SK-N-SH (cell line): ENCODE results near the gene POLD3. TPM values are rescaled to one million over a fixed set of nuclear protein-coding genes. Genes with fewer than 3 reads are reported as not detected.

Source experiments
- CTCF ChIA-PET: fragments of 300-600, 350-600 bp; formaldehyde crosslinking; extraction: SDS; loops from one replicate; lab custom pipeline; 2021; lab: Yijun Ruan, JAX
- POLR2A ChIA-PET: fragments of 350-600 bp; sonication (Branson Sonifier 250); formaldehyde crosslinking; extraction: SDS; loops from one replicate; lab custom pipeline; 2020; ENCODE audit warnings: antibody characterized with exemption, inconsistent platforms; lab: Yijun Ruan, JAX
- DNase-seq: peaks from one replicate; pipeline ENCODE4 v3.0.0; 2012
- H2AFZ ChIP-seq: fragments of 200-600 bp; sonication (generic); 2 replicates; pipeline ENCODE4 v1.8.1; 2016; ENCODE audit warnings: antibody characterized with exemption, mild to moderate bottlenecking, low read depth
- H3F3A ChIP-seq: fragments of 200-600 bp; sonication (generic); replicated peaks from 2 replicates; pipeline ENCODE3; 2016; ENCODE audit warnings: antibody characterized with exemption, mild to moderate bottlenecking; ENCODE audit not compliant: insufficient read depth
- H3K27ac ChIP-seq, 2 experiments: fragments of 200-500 bp in 1 of 2; fragments of 200-600 bp in 1 of 2; sonication (Bioruptor generic) in 1 of 2; sonication (generic), shearing (Covaris generic) in 1 of 2; 2 replicates each; pipeline versions ENCODE4 v1.5.1 to v1.6.1; 2014 to 2016; ENCODE audit warnings: low read depth in 2 of 2, inconsistent platforms in 1 of 2, low read length in 1 of 2, mild to moderate bottlenecking in 1 of 2, mixed read lengths in 1 of 2
- H3K27me3 ChIP-seq: fragments of 200-600 bp; sonication (generic), shearing (Covaris generic); 2 replicates; pipeline ENCODE4 v1.6.1; 2016; ENCODE audit warnings: mixed run types; ENCODE audit not compliant: insufficient read depth
- H3K36me3 ChIP-seq, 2 experiments: fragments of 200-500 bp in 1 of 2; fragments of 200-600 bp in 1 of 2; sonication (Bioruptor generic) in 1 of 2; sonication (generic) in 1 of 2; replicated peaks in 1 of 2; 2 replicates each; pipeline versions ENCODE3 to v1.5.1; 2014 to 2016; ENCODE audit warnings: low read length in 1 of 2, mild to moderate bottlenecking in 1 of 2; ENCODE audit not compliant: insufficient read depth in 2 of 2, control insufficient read depth in 1 of 2
- H3K4me1 ChIP-seq, 2 experiments: fragments of 200-500 bp in 1 of 2; fragments of 200-600 bp in 1 of 2; sonication (Bioruptor generic) in 1 of 2; sonication (generic), shearing (Covaris generic) in 1 of 2; 2 replicates each; pipeline versions ENCODE4 v1.5.1 to v1.6.1; 2014 to 2016; ENCODE audit warnings: low read depth in 1 of 2, low read length in 1 of 2, mixed run types in 1 of 2; ENCODE audit not compliant: insufficient read depth in 2 of 2, control insufficient read depth in 1 of 2
- H3K4me2 ChIP-seq: fragments of 200-600 bp; sonication (generic), shearing (Covaris generic); 2 replicates; pipeline ENCODE4 v1.6.1; 2017; ENCODE audit warnings: mixed run types
- H3K4me3 ChIP-seq, 2 experiments: fragments of 200-500 bp in 1 of 2; fragments of 200-600 bp in 1 of 2; sonication (Bioruptor generic) in 1 of 2; sonication (generic), shearing (Covaris generic) in 1 of 2; 2 replicates each; pipeline versions ENCODE4 v1.5.1 to v1.8.1; 2014 to 2016; ENCODE audit warnings: low read depth in 2 of 2, inconsistent platforms in 1 of 2, low read length in 1 of 2, mild to moderate bottlenecking in 1 of 2, mixed read lengths in 1 of 2, moderate library complexity in 1 of 2
- H3K79me2 ChIP-seq: fragments of 200-600 bp; sonication (generic); 2 replicates; pipeline ENCODE4 v1.8.1; 2017; ENCODE audit warnings: mild to moderate bottlenecking; ENCODE audit not compliant: insufficient read depth
- H3K9ac ChIP-seq: fragments of 200-600 bp; sonication (generic); 2 replicates; pipeline ENCODE4 v1.6.1; 2017; ENCODE audit warnings: mixed run types
- H3K9me2 ChIP-seq: fragments of 200-600 bp; sonication (generic); 2 replicates; pipeline ENCODE4 v1.6.1; 2017; ENCODE audit warnings: mixed run types
- H3K9me3 ChIP-seq: fragments of 200-600 bp; sonication (generic); 2 replicates; pipeline ENCODE4 v1.6.1; 2017; ENCODE audit warnings: mixed run types, mild to moderate bottlenecking, moderate library complexity
- H4K20me1 ChIP-seq: fragments of 200-600 bp; sonication (generic); 2 replicates; pipeline ENCODE4 v1.6.1; 2017; ENCODE audit warnings: mild to moderate bottlenecking, mixed run types; ENCODE audit not compliant: insufficient read depth
- ELF1 ChIP-seq: IDR thresholded peaks from 2 replicates; pipeline ENCODE4 v1.4.0; 2012
- EP300 ChIP-seq, 2 experiments: IDR thresholded peaks; 2 replicates each; pipeline versions ENCODE4 v1.4.0 to v1.6.1; 2012; ENCODE audit warnings: borderline replicate concordance in 1 of 2, low read depth in 1 of 2, low read length in 1 of 2
- EZH2phosphoT487 ChIP-seq: fragments of 200-600 bp; sonication (generic); IDR thresholded peaks from 2 replicates; pipeline ENCODE4 v1.6.1; 2017; ENCODE audit warnings: low read depth, mixed run types, mild to moderate bottlenecking, antibody characterized with exemption, moderate library complexity, borderline replicate concordance
- FOSL2 ChIP-seq: IDR thresholded peaks from 2 replicates; pipeline ENCODE4 v1.4.0; 2012; ENCODE audit warnings: low read depth, mild to moderate bottlenecking, moderate library complexity, borderline replicate concordance
- FOXJ3 ChIP-seq: sonication (generic); formaldehyde crosslinking; IDR thresholded peaks from 2 replicates; pipeline ENCODE4 v1.5.1; 2020; ENCODE audit warnings: mild to moderate bottlenecking, missing genetic modification reagents
- FOXM1 ChIP-seq: IDR thresholded peaks from 2 replicates; pipeline ENCODE4 v1.4.0; 2012; ENCODE audit warnings: low read depth, mild to moderate bottlenecking
- GABPA ChIP-seq: IDR thresholded peaks from 2 replicates; pipeline ENCODE4 v1.4.0; 2012; ENCODE audit warnings: low read depth, mild to moderate bottlenecking
- GATA2 ChIP-seq: sonication (generic); formaldehyde crosslinking; IDR thresholded peaks from 2 replicates; pipeline ENCODE4 v1.5.0; 2020; ENCODE audit warnings: mild to moderate bottlenecking, missing genetic modification reagents
- JUND ChIP-seq: IDR thresholded peaks from 2 replicates; pipeline ENCODE4 v1.4.0; 2012
- MAX ChIP-seq: IDR thresholded peaks from 2 replicates; pipeline ENCODE4 v1.4.0; 2012; ENCODE audit warnings: low read depth
- MEF2A ChIP-seq: IDR thresholded peaks from 2 replicates; pipeline ENCODE4 v1.4.0; 2012; ENCODE audit warnings: low read depth, borderline replicate concordance
- NRF1 ChIP-seq: IDR thresholded peaks from 2 replicates; pipeline ENCODE4 v1.6.1; 2012; ENCODE audit warnings: low read depth, mild to moderate bottlenecking, low read length
- RAD21 ChIP-seq: IDR thresholded peaks from 2 replicates; pipeline ENCODE4 v1.6.1; 2012; ENCODE audit warnings: mild to moderate bottlenecking, low read length
- REST ChIP-seq: IDR thresholded peaks from 2 replicates; pipeline ENCODE4 v1.6.1; 2012; ENCODE audit warnings: mild to moderate bottlenecking, low read depth, low read length, moderate library complexity
- RXRA ChIP-seq: IDR thresholded peaks from 2 replicates; pipeline ENCODE4 v1.4.0; 2012; ENCODE audit warnings: low read depth, mild to moderate bottlenecking, borderline replicate concordance
- SIN3A ChIP-seq: IDR thresholded peaks from 2 replicates; pipeline ENCODE4 v1.6.1; 2012; ENCODE audit warnings: low read depth, mild to moderate bottlenecking, low read length, moderate library complexity, borderline replicate concordance
- SMC3 ChIP-seq: IDR thresholded peaks from 2 replicates; pipeline ENCODE4 v1.6.1; 2012; ENCODE audit warnings: low read depth, low read length, improper control_type of control experiment
- TAF1 ChIP-seq: IDR thresholded peaks from 2 replicates; pipeline ENCODE4 v1.6.1; 2012; ENCODE audit warnings: low read depth, mild to moderate bottlenecking, low read length, moderate library complexity, borderline replicate concordance
- TCF12 ChIP-seq: IDR thresholded peaks from 2 replicates; pipeline ENCODE4 v1.4.0; 2012
- USF1 ChIP-seq: IDR thresholded peaks from 2 replicates; pipeline ENCODE4 v1.4.0; 2012; ENCODE audit warnings: low read depth, borderline replicate concordance
- USF2 ChIP-seq: fragments of 150-350 bp; IDR thresholded peaks from 2 replicates; pipeline ENCODE4 v1.6.1; 2017; ENCODE audit warnings: antibody characterized with exemption, low read length, low read depth, borderline replicate concordance
- WGBS: methylation state at CpG from one replicate; pipeline ENCODE4 v1.1.6; 2017; ENCODE audit warnings: low lambda C conversion rate; 5-methylcytosine and 5-hydroxymethylcytosine counted together
- polyA plus RNA-seq, 3 experiments: library from polyadenylated mRNA; depleted of rRNA; stranded (reverse); fragments of >200 nt; gene quantifications; 2 replicates each; pipeline ENCODE4 v1.2.3, GENCODE V29; 2012

Gene POLD3
- polyA plus RNA-seq, 1 of the 3 experiments (the other 2 are of a cell fraction) = 7.9 TPM

- Histone ChIP-seq H3K9ac (no peak overlapping the region), H3K79me2 (no peaks in the 10 kb centered on the region), H3K27me3 (peaks cover 8% of the 10 kb centered on the region; the same call in 1 of the 2 replicates), H4K20me1 (no peaks in the 10 kb centered on the region), H3K9me2 (no peaks in the 10 kb centered on the region), H3K4me2 (no peak overlapping the region), H3K36me3 (no peaks in the 10 kb centered on the region), H2AFZ (no peak overlapping the region), H3K4me1 (no peaks in the 10 kb centered on the region), H3K27ac (no peak overlapping the region), H3K9me3 (no peaks in the 10 kb centered on the region), H3F3A (no peaks in the 10 kb centered on the region), H3K4me3 (no peak overlapping the region)
- DNase-seq = no peak
- ChIA-PET CTCF (interaction anchor here (1.1 kb wide), 1 partner anchor 19 kb away, joined by 5 read pairs; no protein-coding TSS in a partner anchor), POLR2A (no interaction called here)
- TF ChIP-seq FOXJ3 (CRISPR knock-in tag) (no peak), FOSL2 (no peak), EP300 (IDR thresholded peaks at IDR 0.05; ENCODE audit: borderline replicate concordance in 1 of 2, low read depth in 1 of 2, low read length in 1 of 2) (no peak), GATA2 (no peak), MAX (no peak), SMC3 (no peak), RAD21 (no peak), TAF1 (no peak), MEF2A (no peak), REST (no peak), NRF1 (no peak), SIN3A (no peak), USF2 (no peak), FOXM1 (no peak)
These were observed 40.6 kb upstream of the POLD3 start for GRCh38 chr11:74551754-74552145.

GRCh38 chr11:74557526-74557925, 34.9 kb upstream of the POLD3 start:
- Histone ChIP-seq H3K9ac (no peak overlapping the region), H3K36me3 (no peaks in the 10 kb centered on the region), H3K4me2 (no peak overlapping the region), H3K9me3 (no peaks in the 10 kb centered on the region), H3K27me3 (no peaks in the 10 kb centered on the region; the same call in 1 of the 2 replicates), H3K9me2 (no peaks in the 10 kb centered on the region), H2AFZ (no peak overlapping the region), H3F3A (no peaks in the 10 kb centered on the region), H3K4me3 (no peak overlapping the region), H3K27ac (no peak overlapping the region), H3K4me1 (no peaks in the 10 kb centered on the region), H3K79me2 (no peaks in the 10 kb centered on the region), H4K20me1 (no peaks in the 10 kb centered on the region)
- DNase-seq = no peak
- 82% methylated on average over 3 of the region's 3 CpGs for WGBS
- CTCF ChIA-PET = interaction anchor here (4.0 kb wide), 1 partner anchor 13 kb away, joined by 22 read pairs; no protein-coding TSS in a partner anchor
- POLR2A ChIA-PET = no interaction called here
- TF ChIP-seq RXRA = no peak
- no peak for TF ChIP-seq USF1
- no peak for TF ChIP-seq REST
- no peak for TF ChIP-seq TCF12
- no peak for TF ChIP-seq GABPA
- TF ChIP-seq ELF1 = no peak
- TF ChIP-seq JUND = no peak
- no peak for TF ChIP-seq TAF1
- no peak for TF ChIP-seq EZH2phosphoT487
